Measurements from ENCODE around the gene TNNI3. TPM values are rescaled to one million over a fixed set of nuclear protein-coding genes. Genes with fewer than 3 reads are reported as not detected.

Gene TNNI3
- total and polyA plus RNA-seq, 9 of the 15 experiments (the other 6 are each of a cell fraction or from before 2014, with no cell fraction given), result 4.7 to 158 (median 42.0) TPM

DNA sequence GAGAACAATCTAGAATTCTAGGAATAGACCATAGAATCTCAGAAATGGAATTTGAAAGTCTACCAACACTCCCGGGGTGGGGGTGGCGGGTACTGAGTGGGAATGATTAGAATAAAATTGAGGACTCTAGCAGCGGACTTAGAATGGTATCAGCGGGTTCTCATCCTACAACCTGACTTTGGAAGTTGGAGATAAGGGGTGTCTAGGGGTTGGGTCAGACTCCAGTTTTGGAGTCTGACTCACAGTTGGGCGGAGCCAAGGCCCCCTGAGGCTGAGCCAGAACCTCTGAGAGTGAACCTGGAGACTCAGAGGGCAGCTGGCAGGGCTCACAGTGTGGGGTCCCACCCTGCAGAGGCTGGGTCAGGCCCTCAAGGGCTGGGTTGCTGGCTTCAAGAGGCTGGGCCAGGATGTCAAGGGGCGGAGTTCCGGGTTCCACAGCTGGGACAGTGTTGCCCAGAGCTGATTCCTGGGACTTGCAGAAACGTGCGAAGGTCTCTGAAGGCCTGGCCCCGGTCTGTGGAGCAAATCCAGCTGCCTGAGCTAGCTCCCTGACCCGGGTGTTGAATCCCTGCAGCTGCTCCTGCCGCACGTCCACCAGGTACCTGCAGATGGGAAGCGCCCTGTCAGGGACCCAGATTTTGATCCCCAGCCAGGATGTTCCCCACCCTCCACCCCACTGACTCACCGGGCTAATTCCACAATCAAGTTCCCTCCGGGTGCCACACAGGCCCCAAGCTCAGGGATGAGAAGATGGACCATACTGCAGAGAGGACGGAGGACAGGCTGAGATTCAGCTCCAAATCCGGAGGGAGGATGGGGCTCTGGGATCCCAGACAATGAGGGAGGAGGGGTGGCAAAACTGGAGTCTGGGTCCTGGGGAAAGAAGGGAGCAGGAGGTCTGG is 1.6 kb upstream of the TNNI3 start (continued):
- TF ChIP-seq L3MBTL2 (IDR thresholded peaks at IDR 0.05) (peak; percentile 62), MYC (IDR thresholded peaks at IDR 0.05; ENCODE audit: low read depth, low read length) (peak; percentile 38), MYC (CRISPR knock-in tag; IDR thresholded peaks at IDR 0.05; ENCODE audit: borderline replicate concordance, low read depth) (no peak; the same call in 1 of the 2 replicates), ILK (tag; IDR thresholded peaks at IDR 0.05; ENCODE audit: borderline replicate concordance, low read depth) (no peak), ZNF184 (CRISPR knock-in tag; IDR thresholded peaks at IDR 0.05) (no peak), EWSR1 (IDR thresholded peaks at IDR 0.05; ENCODE audit: borderline replicate concordance, low read depth, partially characterized antibody) (no peak), NCOA1 (IDR thresholded peaks at IDR 0.05; ENCODE audit: low read depth) (peak; percentile 51; the same call in 1 of the 2 replicates), NR2C1 (IDR thresholded peaks at IDR 0.05) (no peak), NR2C1 (tag; IDR thresholded peaks at IDR 0.05) (peak; percentile 37; the same call in 1 of the 2 replicates), TBP (optimal IDR thresholded peaks at IDR 0.05; ENCODE audit: low read depth, low read length) (peak; percentile 79), ATF7 (IDR thresholded peaks at IDR 0.05) (peak; percentile 97), ATF1 (CRISPR knock-in tag; IDR thresholded peaks at IDR 0.05) (no peak), ATF1 (tag; IDR thresholded peaks at IDR 0.05) (0 out of 2 replicates have a peak, but pooled peaks have one; percentile 39), NUFIP1 (IDR thresholded peaks at IDR 0.05; ENCODE audit: partially characterized antibody) (no peak), SPI1 (IDR thresholded peaks at IDR 0.05; ENCODE audit: borderline replicate concordance, low read depth, low read length) (no peak), CBFA2T3 (IDR thresholded peaks at IDR 0.05) (peak; percentile 91), ZBED1 (IDR thresholded peaks at IDR 0.05) (no peak), OTX1 (CRISPR knock-in tag; IDR thresholded peaks at IDR 0.05) (no peak), ZFX (CRISPR knock-in tag; IDR thresholded peaks at IDR 0.05) (peak; percentile 80), DMBX1 (CRISPR knock-in tag; IDR thresholded peaks at IDR 0.05; ENCODE audit: borderline replicate concordance) (no peak), ARID1B (IDR thresholded peaks at IDR 0.05) (peak; percentile 95), TCFL5 (CRISPR knock-in tag; conservative IDR thresholded peaks at IDR 0.05) (no peak), RBM39 (optimal IDR thresholded peaks at IDR 0.05; ENCODE audit: low read depth, low read length) (no peak), HEY1 (CRISPR knock-in tag; IDR thresholded peaks at IDR 0.05; ENCODE audit: borderline replicate concordance) (no peak), JUN (IDR thresholded peaks at IDR 0.05; ENCODE audit: borderline replicate concordance, low read depth, low read length) (peak; percentile 100), JUN (CRISPR knock-in tag; IDR thresholded peaks at IDR 0.05; ENCODE audit: borderline replicate concordance) (peak; percentile 100), PTRF (tag; IDR thresholded peaks at IDR 0.05) (no peak), NCOR1 (IDR thresholded peaks at IDR 0.05) (peak; percentile 86), ZNF354B (CRISPR knock-in tag; IDR thresholded peaks at IDR 0.05) (no peak)
- TF ChIP-seq, protein P1, sequence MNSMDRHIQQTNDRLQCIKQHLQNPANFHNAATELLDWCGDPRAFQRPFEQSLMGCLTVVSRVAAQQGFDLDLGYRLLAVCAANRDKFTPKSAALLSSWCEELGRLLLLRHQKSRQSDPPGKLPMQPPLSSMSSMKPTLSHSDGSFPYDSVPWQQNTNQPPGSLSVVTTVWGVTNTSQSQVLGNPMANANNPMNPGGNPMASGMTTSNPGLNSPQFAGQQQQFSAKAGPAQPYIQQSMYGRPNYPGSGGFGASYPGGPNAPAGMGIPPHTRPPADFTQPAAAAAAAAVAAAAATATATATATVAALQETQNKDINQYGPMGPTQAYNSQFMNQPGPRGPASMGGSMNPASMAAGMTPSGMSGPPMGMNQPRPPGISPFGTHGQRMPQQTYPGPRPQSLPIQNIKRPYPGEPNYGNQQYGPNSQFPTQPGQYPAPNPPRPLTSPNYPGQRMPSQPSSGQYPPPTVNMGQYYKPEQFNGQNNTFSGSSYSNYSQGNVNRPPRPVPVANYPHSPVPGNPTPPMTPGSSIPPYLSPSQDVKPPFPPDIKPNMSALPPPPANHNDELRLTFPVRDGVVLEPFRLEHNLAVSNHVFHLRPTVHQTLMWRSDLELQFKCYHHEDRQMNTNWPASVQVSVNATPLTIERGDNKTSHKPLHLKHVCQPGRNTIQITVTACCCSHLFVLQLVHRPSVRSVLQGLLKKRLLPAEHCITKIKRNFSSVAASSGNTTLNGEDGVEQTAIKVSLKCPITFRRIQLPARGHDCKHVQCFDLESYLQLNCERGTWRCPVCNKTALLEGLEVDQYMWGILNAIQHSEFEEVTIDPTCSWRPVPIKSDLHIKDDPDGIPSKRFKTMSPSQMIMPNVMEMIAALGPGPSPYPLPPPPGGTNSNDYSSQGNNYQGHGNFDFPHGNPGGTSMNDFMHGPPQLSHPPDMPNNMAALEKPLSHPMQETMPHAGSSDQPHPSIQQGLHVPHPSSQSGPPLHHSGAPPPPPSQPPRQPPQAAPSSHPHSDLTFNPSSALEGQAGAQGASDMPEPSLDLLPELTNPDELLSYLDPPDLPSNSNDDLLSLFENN (IDR thresholded peaks at IDR 0.05; ENCODE audit: low read depth in 2 of 2, low read length in 2 of 2), result peak in 1 of 2 experiments; percentile 9; a peak in 1 of 4 replicates
